GOT3 (cell line): ENCODE measurements around the gene STARD3NL.

ENCODE experiments used
- DNase-seq: peaks from one replicate; lab custom pipeline; 2025; ENCODE audit warnings: mixed read lengths; lab: John Stamatoyannopoulos, UW

The STARD3NL gene

GRCh38 chr7:38185395-38186307 lies 7.6 kb downstream of the STARD3NL start:
- DNase-seq, result no peak

- DNase-seq, result no peak
Observed at GRCh38 chr7:38186593-38187314, 8.7 kb downstream of the STARD3NL start.

- DNase-seq, result no peak
Observed at GRCh38 chr7:38187794-38188440, 9.9 kb downstream of the STARD3NL start.

GRCh38 chr7:38189231-38189938 lies 11.3 kb downstream of the STARD3NL start:
- no peak for DNase-seq

- no peak for DNase-seq
Observed at GRCh38 chr7:38190011-38190410, 12.0 kb downstream of the STARD3NL start.

- DNase-seq, result no peak
Observed at GRCh38 chr7:38191791-38192190, 13.7 kb downstream of the STARD3NL start.

- no peak for DNase-seq
Observed at GRCh38 chr7:38192327-38192726, 14.3 kb downstream of the STARD3NL start.

GRCh38 chr7:38195804-38196595 lies 18.0 kb downstream of the STARD3NL start:
- no peak for DNase-seq

GRCh38 chr7:38198366-38198765 lies 20.3 kb downstream of the STARD3NL start:
- DNase-seq, result no peak

- no peak for DNase-seq
Observed at GRCh38 chr7:38199154-38199553, 21.1 kb downstream of the STARD3NL start.

- no peak for DNase-seq
Observed at GRCh38 chr7:38199782-38200181, 21.7 kb downstream of the STARD3NL start.

GRCh38 chr7:38206071-38206470 lies 28.0 kb downstream of the STARD3NL start:
- no peak for DNase-seq

- DNase-seq, result no peak
Observed at GRCh38 chr7:38207843-38208242, 29.8 kb downstream of the STARD3NL start.

- no peak for DNase-seq
Observed at GRCh38 chr7:38211486-38211885, 33.4 kb downstream of the STARD3NL start.

GRCh38 chr7:38211940-38212339 lies 33.9 kb downstream of the STARD3NL start:
- DNase-seq, result no peak

- DNase-seq, result no peak
Observed at GRCh38 chr7:38215115-38215514, 37.1 kb downstream of the STARD3NL start.

- DNase-seq, result peak; percentile 25
Observed at GRCh38 chr7:38215735-38216670, 38.0 kb downstream of the STARD3NL start.

GRCh38 chr7:38217672-38218071 lies 39.6 kb downstream of the STARD3NL start:
- DNase-seq, result no peak

GRCh38 chr7:38220452-38220851 lies 42.4 kb downstream of the STARD3NL start:
- no peak for DNase-seq

GRCh38 chr7:38222481-38223096 lies 44.5 kb downstream of the STARD3NL start:
- no peak for DNase-seq
